Measurements from ENCODE around the gene GPSM3. TPM values are rescaled to one million over a fixed set of nuclear protein-coding genes. Genes with fewer than 3 reads are reported as not detected.
A peak's percentile ranks its signal among the peaks of the same experiment; 100 is the strongest.

The GPSM3 gene
- total RNA-seq, 1 donor from 2014 or later: 6.9 TPM

DNA sequence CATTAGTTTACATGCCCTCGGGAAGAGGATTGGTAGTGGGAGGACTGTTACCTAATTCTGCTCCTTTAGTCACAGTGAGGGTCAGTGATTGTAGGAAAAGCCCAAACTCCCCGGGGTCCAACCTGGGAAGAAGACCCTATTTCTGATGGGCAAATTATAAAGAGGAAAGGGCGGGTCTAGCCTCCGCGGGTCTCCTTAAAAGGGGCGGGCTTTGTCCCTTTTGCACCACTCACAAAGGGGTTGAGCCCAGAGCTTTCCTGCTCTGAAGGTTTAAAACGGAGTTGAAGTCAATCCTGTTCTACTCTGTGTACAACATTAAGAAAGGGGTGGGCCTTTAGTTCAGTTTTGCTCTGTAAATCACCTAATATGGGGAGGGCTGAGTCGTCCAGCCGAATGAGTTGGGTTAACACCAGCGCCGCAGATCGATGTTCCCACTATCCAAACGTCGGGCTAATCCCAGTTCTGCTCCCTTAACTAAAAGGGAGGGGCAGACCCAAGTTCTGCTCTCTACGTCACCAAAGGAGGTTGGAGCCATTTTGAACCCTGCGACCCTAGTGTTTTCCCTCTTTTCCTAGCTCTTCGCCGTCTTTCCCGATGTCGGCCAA is 15.2 kb downstream of the GPSM3 start:
- intact Hi-C loops (cut with DNase I): loop anchor here (2.0 kb wide), 2 partner anchors 18 to 22 kb away; partner anchors contain the start of gene PPT2

DNA sequence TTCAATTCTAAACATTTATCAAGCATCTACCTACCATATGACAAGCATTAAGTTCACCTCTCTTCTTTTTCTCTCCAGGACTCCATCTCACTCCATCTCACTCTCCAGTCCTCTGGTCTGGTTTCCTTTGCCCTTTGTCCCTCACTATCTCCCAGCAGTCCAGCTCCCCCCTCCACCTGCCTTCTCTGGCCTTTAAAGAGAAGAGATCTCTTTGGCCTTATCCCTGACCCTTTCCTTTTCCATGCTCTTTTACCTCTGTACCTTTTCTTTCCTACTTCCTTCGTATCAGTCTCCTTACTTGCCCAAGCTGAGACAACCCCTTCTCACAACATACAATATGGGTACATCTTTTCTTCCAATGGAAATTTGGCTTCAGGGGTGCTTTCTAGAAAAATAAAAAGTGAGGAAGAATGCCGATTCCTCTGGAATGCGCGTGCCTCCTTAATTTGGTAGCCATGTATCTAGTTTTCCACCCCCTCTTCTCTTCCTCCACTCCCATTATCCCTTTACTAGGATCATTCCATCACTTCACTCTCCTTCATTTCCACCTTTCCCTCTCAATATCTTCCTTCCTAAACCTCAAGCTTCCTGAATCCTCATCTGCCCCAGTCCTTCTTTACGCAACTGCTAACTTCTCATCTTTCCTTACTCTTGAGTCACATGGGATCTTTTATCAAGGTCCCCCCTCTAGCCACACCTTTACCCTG is 15.8 kb downstream of the GPSM3 start:
- intact Hi-C loops (cut with DNase I): loop anchor here (2.0 kb wide), 2 partner anchors 18 to 22 kb away; partner anchors contain the start of gene PPT2
- DNase-seq (ENCODE audit: low spot score): no peak

More for the DNA sequence above, 15.2 kb downstream of the GPSM3 start:
- DNase-seq (ENCODE audit: low spot score): no peak

DNA sequence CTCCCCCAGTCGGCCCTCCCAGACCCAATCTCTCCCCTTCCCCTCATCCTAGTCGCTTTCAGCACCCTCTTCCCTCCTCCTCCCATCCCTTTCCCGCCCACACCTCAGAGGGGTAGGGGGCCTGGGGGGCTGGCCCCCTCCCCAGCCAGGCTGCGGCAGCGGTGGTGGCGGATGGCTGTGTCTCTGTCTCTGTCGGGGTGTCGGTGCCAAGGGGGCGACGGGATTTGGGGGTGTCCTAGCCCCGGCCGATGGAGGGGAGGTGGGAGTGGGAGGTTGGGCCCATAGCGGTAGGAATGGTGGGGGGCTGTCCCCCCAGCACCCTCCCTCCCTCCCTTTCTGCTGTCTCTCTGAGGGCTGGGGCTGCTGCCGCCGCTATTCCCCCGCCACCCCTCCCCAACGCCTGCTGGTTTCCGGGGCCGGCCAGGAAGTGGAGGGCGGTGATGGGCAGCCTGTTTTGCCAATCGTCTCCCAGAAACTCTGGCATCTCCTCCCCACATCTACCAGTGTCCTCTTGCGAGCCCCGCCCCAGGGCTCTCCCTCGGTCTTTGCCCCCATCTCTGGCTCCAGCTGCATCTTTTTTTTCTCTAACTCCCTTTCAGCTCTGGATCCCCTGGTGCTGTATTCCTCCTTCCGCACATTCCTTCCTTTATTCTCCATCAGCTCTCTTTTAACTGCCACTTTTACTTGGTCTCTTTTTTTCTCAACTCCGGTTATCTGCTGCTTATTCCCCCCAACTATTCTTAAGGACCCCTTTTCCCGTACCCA is 16.6 kb downstream of the GPSM3 start, which contains the start of gene AGPAT1:
TSS of gene AGPAT1 (minus strand) at position 374 of the 765 bp plus-strand sequence. CDS start 4,588 bp downstream, outside the sequence.
- intact Hi-C loops (cut with DNase I): loop anchor here (2.0 kb wide), 2 partner anchors 19 to 21 kb away; partner anchors contain the start of gene PPT2
- DNase-seq (ENCODE audit: low spot score): peak; percentile 99

DNA sequence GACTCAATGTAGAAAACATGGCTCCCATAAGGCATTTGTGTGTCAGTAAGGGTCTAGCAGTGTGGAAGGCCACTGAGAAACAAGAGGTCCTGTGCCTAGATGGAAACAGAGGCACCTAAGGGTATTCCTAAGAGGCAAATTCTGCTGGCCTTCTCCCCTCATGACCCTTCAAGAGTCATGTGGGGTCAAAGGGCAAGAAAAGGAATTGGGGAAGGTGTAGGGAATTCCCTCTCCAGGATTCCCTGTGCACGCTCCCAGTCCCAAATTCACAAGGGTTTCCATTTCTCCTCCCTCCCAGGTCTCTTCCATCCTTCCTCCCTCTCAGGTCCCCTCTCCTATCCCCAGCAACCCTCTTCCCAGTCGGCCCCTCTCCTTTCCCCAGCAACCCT is 17.1 kb downstream of the GPSM3 start:
- intact Hi-C loops (cut with DNase I): no loop called here
- DNase-seq (ENCODE audit: low spot score): no peak

DNA sequence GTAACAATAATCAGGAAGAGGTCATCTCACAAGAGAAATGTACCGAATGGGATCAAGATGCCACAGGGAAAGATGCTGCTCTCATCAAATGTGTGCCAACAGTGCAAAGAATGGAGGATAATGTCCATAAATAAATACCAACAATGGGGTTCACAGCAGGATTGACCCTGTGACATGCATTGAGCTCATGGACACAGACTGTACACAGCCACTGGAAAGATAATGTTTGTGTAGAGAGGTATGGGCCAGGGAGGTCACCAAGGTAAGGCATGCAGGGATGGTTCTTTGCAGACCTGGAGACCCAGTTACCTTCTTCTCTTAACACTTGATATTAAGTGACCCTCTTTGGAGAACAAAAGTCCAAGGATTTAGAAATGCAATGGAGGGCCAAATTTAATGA is 18.0 kb downstream of the GPSM3 start:
- intact Hi-C loops (cut with DNase I): no loop called here
- no peak for DNase-seq (ENCODE audit: low spot score)

DNA sequence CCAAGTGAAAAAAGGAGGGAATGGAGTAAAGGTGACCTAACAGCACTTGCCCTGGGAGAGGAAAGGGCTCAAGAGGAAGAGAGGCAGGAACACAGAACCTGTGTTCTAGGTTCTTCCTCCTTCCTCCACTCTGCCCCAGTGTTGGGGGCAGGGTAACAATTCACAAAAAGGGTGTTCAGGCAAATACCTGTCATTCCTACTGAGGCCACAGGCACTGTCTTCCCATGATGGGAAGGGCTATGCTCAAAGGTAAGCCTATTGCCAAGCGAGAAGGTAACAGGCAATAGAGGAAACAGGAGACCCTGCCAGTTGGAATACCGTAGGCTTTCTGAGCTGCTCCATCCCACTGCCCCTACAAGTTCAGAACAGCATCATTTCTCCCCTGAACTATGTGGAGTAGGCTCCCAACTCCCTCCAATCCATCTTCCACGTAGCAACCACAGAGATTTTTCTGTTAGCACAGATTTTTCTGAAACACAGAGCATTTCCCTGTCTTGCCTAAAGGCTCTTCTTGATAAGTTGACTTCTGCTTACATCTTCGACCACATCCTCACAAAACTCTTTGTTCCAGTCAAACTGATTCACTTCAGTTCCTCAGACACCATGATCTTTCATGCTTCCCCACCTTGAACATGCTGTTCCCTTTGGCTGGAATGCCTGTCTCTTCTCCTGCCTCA is 19.3 kb downstream of the GPSM3 start:
- no peak for DNase-seq (ENCODE audit: low spot score)
- intact Hi-C loops (cut with DNase I): no loop called here

DNA sequence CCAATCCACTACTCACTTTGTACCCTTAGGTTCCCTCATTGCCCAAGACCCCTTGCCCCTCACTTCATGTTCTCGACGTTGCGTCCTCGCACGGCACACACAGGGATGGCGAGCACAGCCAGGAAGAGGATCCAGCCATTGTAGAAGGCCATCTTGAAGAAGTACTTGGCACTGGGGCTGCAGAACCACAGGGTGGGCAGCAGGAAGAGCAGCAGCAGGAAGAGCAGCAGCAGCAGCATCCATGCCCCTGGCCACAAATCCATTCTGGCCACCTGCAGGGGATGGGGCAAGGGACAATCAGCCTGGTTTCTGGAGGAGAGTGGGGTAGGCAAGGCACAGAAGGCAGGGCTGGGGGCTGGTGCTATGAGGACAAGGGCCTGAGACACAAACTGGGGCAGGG is 21.2 kb downstream of the GPSM3 start:
- intact Hi-C loops (cut with DNase I): no loop called here
- no peak for DNase-seq (ENCODE audit: low spot score)

DNA sequence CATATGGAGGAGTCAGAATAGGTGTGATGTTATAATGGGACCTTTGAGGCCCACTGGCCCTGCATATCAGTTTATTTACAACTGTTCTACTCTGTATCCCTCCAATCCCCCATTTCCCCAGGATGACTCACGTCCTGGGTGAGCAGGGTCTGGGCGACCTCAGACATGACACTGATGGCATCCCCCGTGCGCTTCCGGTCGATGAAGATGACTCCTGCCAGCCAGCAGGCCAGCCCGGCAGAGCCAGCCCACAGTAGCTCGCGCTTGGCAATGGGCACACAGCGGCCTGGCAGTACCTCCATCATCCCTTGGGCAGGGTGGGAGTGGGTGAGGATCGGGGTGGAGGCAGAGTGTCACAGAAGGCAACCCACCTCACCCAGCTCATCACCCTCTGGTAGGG is 22.1 kb downstream of the GPSM3 start:
- intact Hi-C loops (cut with DNase I): no loop called here
- no peak for DNase-seq (ENCODE audit: low spot score)

DNA sequence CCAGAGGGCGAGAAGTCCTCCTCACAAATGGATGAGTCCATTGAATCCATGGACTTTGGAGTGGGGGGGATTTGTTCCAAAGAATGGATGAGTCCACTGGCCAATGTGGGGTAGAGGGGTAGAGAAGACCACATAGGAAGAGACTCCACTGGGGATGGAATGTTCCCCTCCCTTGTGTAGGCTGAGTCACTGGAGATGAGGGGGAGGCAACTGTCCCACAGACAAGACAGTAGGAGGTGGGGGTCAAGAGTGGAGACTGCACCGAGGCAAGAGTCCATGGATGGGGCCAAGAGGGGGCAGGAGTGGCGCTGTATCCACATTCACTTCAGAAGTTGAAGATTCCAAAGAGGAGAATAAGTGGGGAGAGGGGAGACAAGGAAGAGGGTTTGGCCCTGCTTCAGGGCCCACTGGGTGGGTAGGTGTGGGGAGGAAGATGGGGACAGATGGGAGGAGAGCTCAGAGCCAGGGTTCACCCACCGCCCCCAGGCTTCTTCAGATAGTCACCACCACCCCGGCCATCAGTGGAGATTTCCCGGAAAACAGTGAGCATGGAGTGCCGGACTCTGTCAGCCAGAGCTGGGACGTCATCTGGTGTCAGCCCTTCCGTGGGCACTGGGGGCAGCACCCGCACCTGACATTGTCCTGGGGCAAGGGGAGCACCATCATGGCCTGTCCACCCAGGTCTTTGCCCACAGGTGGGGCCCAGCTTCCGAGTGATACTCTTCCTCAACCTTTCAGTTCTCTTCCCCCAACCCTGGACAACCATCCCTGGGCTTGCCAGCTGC is 23.4 kb downstream of the GPSM3 start:
- intact Hi-C loops (cut with DNase I): no loop called here
- DNase-seq (ENCODE audit: low spot score): no peak

DNA sequence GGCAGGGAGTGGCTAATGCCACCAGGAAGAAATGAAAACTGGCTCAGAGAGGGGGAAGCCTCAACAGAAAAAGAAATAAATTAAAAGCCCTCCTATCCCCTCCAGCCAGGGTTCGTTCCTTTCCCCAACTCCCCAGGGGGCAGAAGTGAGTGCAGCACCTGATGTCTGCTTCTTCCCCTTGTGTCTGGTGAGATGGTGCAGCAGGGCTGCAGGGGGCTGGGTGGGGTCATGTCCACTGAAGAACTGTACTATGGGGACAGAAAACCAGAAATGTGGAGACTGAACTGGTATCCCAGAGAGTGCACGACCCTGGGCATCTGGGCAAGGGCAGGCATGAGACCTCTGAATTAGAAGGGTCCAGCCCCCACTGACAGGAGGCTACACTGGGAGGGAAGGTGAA is 24.1 kb downstream of the GPSM3 start:
- intact Hi-C loops (cut with DNase I): no loop called here
- DNase-seq (ENCODE audit: low spot score): no peak

DNA sequence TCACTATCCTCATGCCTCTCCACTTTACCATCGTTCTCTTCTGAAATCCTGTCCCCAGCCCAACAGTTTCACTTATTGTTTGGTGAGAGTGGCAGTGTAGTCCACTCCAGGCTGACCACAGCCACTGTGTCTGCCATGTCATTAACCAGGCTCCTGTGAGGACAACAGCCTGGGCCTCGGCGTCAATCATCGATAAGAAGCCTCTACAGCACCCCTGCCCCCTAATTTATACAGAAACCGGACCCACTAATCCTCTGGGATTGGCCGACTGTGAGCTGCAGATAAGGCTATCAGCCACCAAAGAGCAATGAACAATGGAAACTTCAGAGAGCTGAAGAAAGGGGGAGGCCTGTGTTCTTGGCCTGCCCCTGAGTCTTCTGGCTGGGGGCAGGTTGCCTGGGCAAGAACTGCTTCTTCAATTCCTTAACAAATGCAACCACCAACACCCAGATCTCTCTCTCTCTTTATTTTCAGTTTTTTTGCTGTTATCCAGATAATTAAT is 24.6 kb downstream of the GPSM3 start:
- no peak for DNase-seq (ENCODE audit: low spot score)

DNA sequence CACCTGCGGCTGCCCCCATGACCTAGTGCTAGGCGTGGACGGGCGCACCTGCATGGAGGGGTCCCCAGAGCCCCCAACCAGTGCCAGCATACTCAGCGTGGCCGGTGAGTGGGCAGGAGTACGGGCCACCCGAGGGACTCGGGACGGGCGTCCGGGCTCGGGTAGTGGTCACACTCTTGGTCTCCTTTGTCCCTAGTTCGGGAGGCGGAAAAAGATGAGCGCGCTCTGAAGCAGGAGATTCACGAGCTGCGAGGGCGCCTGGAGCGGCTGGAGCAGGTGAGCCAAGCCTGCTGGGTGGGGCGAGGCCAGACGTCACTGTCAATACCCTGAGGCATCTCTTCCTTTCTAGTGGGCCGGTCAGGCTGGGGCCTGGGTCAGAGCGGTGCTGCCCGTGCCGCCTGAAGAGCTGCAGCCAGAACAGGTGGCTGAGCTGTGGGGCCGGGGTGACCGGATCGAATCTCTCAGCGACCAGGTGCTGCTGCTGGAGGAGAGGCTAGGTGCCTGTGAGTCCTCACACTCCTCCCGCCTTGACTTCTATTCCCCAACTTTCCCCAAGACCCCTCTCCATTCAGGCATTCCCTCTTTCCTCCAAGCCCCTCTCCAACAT is 25.2 kb downstream of the GPSM3 start:
- DNase-seq (ENCODE audit: low spot score): no peak
- intact Hi-C loops (cut with DNase I): no loop called here

More for the DNA sequence above, 24.6 kb downstream of the GPSM3 start:
- intact Hi-C loops (cut with DNase I): no loop called here

DNA sequence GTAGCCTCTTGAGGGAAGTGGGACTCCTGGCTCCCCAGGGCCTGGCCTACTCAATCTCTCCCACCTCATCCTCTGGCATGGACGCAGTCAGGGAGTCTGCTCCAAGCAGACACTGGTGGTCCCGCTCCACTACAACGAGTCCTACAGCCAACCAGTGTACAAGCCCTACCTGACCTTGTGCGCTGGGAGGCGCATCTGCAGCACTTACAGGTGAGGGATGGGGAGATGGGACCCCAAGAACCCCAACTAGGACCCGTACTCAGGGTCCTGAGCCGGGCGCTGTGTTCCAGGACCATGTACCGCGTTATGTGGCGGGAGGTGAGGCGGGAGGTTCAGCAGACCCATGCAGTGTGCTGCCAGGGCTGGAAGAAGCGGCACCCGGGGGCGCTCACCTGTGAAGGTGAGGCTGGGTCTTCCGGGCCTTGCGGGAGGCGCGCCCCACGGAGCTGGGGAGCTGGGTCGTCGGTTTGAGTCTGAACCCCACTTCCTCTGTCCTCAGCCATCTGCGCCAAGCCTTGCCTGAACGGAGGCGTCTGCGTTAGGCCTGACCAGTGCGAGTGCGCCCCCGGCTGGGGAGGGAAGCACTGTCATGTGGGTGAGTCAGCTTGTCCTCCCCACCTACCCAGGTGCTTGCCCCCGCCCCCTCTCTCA is 25.9 kb downstream of the GPSM3 start:
- DNase-seq (ENCODE audit: low spot score): no peak
- intact Hi-C loops (cut with DNase I): no loop called here

DNA sequence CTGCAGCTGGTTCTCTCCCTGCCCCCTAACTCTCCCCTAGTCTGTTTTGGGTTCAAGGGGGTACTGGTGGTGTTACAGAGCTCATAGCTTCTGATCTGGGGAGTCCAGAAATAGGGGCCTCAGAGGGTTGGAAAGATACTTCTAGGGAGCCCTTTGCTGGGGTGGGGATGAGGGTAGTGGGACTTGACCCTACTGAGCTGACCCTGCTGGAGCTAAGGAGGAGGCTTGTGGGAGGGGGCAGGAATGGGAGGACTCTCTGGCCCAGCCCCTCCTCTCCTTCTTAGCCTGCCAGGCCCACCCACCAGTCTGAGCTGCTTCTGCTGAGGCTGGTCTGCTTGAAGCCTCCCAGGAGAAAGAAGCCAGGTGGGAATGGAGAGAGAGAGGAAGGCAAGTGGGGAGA is 28.1 kb downstream of the GPSM3 start, which contains the start of gene EGFL8:
TSS of gene EGFL8 (plus strand) at position 301 of the 400 bp plus-strand sequence. CDS start 1,571 bp downstream, outside the sequence.
- intact Hi-C loops (cut with DNase I): no loop called here
- DNase-seq (ENCODE audit: low spot score): no peak

DNA sequence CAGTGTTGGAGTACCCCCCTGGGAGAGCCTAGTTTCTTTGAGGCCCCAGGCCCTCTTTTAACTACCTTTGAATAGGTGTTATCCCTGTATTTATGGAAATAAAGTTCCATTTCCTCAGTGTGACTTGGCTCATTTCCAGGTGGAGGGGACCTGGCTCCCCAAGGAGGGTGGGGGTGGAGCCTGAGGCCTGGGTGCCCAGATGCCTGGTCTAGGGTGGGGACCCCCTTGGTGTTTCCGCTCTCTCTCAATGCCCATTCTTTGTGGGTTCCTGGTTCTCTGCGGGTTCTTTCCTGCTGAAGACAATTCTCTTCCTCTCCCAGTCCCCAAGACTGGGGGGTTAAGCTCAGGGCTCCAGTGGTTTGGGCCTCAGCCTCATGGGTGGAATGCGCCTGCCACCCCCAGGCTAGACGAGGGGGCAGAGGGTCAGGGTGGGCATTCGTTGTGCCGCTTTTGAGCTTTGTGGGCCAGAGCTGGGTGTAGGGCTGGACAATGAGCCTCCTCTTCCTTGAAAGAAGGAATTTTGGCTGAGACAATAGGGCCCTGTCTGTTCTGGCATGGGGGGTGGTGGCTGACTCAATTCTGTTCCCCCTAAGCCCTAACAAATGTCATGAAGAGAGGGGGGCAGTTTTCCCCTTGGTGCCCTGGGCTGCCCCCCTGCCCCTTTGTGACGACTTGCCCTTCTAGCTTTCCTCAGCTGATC is 28.7 kb downstream of the GPSM3 start:
- no peak for DNase-seq (ENCODE audit: low spot score)
- intact Hi-C loops (cut with DNase I): no loop called here

DNA sequence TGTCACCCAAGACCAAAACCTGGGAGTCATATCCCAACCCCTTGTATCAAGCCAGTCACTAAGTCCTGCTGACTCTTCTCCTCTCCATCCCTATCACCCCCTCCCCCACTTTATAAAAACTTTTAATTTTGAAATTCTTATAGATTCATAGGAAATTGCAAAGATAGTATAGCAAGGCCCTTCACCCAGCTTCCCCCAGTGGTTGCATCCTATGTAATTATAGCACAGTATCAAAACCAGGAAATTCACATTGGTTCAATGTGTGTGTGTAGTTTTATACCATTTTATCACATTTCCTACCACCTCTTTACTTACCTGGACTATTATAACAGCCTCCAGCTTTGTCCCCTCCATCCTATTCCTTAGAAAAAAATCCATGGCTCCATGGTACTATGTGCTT is 34.4 kb downstream of the GPSM3 start:
- intact Hi-C loops (cut with DNase I): no loop called here
- DNase-seq (ENCODE audit: low spot score): no peak

DNA sequence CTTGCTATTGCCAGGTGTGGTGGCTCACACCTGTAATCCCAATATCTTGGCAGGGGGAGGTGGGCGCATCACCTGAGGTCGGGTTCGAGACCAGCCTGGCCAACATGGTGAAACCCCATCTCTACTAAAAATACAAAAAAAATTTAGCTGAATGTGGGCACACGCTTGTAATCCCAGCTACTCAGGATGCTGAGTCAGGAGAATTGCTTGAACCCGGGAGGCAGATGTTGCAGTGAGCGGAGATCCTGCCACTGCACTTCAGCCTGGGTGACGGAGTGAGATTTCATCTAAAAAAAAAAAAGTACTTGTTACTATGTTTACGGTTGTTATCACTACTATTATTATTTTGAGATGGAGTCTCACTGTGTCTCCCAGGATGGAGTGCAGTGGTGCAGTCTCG is 35.6 kb downstream of the GPSM3 start:
- intact Hi-C loops (cut with DNase I): no loop called here
- no peak for DNase-seq (ENCODE audit: low spot score)
